DND-41 (cell line): ENCODE measurements around the gene TBXAS1.

Experiments
- ATAC-seq: fragments of 200-7000 bp; cut with Tn5 transposase; 3 replicates; pipeline ENCODE4 v1.9.1; 2021; ENCODE audit warnings: low read depth; ENCODE audit not compliant: insufficient read depth
- DNase-seq: peaks from one replicate; pipeline ENCODE4 v3.0.0-alpha.2; 2020
- H2AFZ ChIP-seq: 2 replicates; pipeline ENCODE4 v1.6.0; 2012; ENCODE audit warnings: low read depth, low read length
- H3K27ac ChIP-seq: 2 replicates; pipeline ENCODE4 v1.5.1; 2012; ENCODE audit warnings: low read length, inconsistent platforms
- H3K27me3 ChIP-seq: fragments of 200-600 bp; sonication (generic); 2 replicates; pipeline ENCODE4 v1.6.0; 2012; ENCODE audit warnings: low read length, mild to moderate bottlenecking, inconsistent platforms; ENCODE audit not compliant: insufficient read depth, poor library complexity
- H3K36me3 ChIP-seq: 2 replicates; pipeline ENCODE4 v1.5.1; 2012; ENCODE audit warnings: low read length, inconsistent platforms; ENCODE audit not compliant: insufficient read depth
- H3K4me1 ChIP-seq: 2 replicates; pipeline ENCODE4 v1.5.1; 2012; ENCODE audit warnings: mild to moderate bottlenecking, low read length; ENCODE audit not compliant: insufficient read depth
- H3K4me2 ChIP-seq: 2 replicates; pipeline ENCODE4 v1.6.0; 2012; ENCODE audit warnings: mild to moderate bottlenecking, moderate library complexity, low read length, inconsistent platforms; ENCODE audit not compliant: insufficient read depth
- H3K4me3 ChIP-seq, 2 experiments: fragments of 200-600 bp in 1 of 2; shearing (Covaris generic) in 1 of 2; 2 replicates each; pipeline ENCODE4 v1.5.1; 2012 to 2016; ENCODE audit warnings: inconsistent platforms in 2 of 2, low read length in 2 of 2, mild to moderate bottlenecking in 2 of 2, low read depth in 1 of 2, moderate library complexity in 1 of 2
- H3K79me2 ChIP-seq: 2 replicates; pipeline ENCODE4 v1.6.0; 2012; ENCODE audit warnings: low read length, inconsistent platforms; ENCODE audit not compliant: insufficient read depth
- H3K9ac ChIP-seq: 2 replicates; pipeline ENCODE4 v1.6.0; 2012; ENCODE audit warnings: low read depth, mild to moderate bottlenecking, inconsistent platforms, low read length, moderate library complexity
- H3K9me3 ChIP-seq: 2 replicates; pipeline ENCODE4 v1.5.1; 2012; ENCODE audit warnings: low read length, moderate library complexity, mild to moderate bottlenecking, inconsistent platforms; ENCODE audit not compliant: insufficient read depth, severe bottlenecking
- H4K20me1 ChIP-seq: 2 replicates; pipeline ENCODE4 v1.6.0; 2012; ENCODE audit warnings: low read length; ENCODE audit not compliant: insufficient read depth
- EZH2 ChIP-seq: IDR thresholded peaks from 3 replicates; pipeline ENCODE4 v1.6.1; 2012; ENCODE audit warnings: borderline replicate concordance, low read depth, mild to moderate bottlenecking, moderate library complexity, low read length, inconsistent platforms; ENCODE audit not compliant: severe bottlenecking
- TF ChIP-seq, protein P1 (sequence below): IDR thresholded peaks from 2 replicates; pipeline ENCODE4 v1.5.1; 2012; ENCODE audit warnings: borderline replicate concordance, low read length, moderate library complexity, mild to moderate bottlenecking; ENCODE audit not compliant: poor library complexity, severe bottlenecking; ENCODE audit errors: extremely low read depth

The TBXAS1 gene

DNA sequence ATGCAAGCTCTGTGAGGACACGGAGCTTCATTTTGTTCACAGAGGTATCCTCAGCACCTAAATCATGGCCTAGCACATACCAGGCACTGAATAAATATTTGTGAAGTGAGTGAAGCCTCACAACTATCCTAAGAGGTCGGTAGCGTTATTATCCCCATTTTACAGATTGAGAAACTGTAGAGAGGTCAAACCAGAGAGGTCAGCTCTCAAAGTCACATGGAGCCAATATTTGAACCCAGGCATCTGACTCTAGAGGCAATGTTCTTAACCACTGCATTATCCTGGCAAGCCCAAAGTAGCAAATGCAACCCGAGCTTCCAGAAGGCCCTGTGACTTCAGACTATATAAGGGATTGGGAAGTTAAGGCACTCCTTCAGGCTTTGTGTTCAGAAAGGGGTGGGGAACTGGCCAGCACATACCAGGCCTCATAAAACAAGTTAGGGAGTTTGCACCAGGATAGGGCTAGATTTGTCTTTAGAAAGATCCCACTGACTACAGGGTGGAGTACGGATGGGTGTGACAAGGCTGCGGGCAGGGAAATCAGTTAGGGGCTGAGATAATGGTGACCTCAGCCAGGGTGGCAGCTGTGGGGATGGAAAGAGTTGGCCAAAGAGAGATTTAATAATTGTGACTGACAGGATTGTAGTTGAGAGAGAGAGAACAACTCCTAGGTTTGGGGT is 101.4 kb downstream of the TBXAS1 start:
- H3K4me3 ChIP-seq, result no peak overlapping the region
- no peak overlapping the region for H3K4me2 ChIP-seq
- no peaks in the 10 kb centered on the region for H3K4me1 ChIP-seq
- TF ChIP-seq, protein P1, sequence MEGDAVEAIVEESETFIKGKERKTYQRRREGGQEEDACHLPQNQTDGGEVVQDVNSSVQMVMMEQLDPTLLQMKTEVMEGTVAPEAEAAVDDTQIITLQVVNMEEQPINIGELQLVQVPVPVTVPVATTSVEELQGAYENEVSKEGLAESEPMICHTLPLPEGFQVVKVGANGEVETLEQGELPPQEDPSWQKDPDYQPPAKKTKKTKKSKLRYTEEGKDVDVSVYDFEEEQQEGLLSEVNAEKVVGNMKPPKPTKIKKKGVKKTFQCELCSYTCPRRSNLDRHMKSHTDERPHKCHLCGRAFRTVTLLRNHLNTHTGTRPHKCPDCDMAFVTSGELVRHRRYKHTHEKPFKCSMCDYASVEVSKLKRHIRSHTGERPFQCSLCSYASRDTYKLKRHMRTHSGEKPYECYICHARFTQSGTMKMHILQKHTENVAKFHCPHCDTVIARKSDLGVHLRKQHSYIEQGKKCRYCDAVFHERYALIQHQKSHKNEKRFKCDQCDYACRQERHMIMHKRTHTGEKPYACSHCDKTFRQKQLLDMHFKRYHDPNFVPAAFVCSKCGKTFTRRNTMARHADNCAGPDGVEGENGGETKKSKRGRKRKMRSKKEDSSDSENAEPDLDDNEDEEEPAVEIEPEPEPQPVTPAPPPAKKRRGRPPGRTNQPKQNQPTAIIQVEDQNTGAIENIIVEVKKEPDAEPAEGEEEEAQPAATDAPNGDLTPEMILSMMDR, result no peak
- no peak for TF ChIP-seq EZH2
- H2AFZ ChIP-seq, result no peak overlapping the region
- no peaks in the 10 kb centered on the region for H3K79me2 ChIP-seq
- no peaks in the 10 kb centered on the region for H4K20me1 ChIP-seq
- no peak overlapping the region for H3K9ac ChIP-seq
- DNase-seq (no peak), ATAC-seq (no peak)
- no peaks in the 10 kb centered on the region for H3K9me3 ChIP-seq
- no peak overlapping the region for H3K27ac ChIP-seq
- H3K27me3 ChIP-seq, result no peaks in the 10 kb centered on the region
- H3K36me3 ChIP-seq, result no peaks in the 10 kb centered on the region

DNA sequence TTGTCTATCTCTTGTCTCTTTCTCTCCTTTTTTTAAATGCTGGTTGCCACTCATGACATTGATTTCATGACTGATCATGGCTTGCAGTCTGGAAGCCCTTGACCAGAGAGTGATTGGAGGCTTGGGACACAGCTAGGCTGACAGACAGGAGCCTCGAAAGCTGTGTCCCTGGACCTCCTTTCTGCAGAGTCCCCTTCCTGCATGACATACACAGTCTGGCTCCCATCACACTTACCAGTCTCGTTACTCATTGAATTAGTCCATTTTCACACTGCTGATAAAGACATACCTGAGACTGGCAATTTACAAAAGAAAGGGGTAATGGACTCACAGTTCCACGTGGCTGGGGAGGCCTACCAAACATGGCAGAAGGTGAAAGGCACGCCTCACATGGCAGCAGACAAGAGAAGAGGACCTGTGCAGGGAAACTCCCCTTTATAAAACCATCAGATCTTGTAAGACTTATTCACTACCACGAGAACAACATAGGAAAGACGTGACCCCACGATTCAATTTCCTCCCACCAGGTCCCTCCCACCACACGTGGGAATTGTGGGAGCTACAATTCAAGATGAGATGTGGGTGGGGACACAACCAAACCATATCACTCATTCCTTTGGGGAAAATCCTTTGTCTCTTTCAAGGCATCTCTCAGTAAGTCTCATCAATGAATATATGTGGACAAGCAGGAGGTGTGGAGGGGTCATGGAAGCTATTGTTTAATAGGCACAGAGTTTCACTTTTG is 102.3 kb downstream of the TBXAS1 start:
- DNase-seq (no peak), ATAC-seq (no peak)
- Histone ChIP-seq H3K27me3 (no peaks in the 10 kb centered on the region), H3K9ac (no peak overlapping the region), H3K4me3 (no peak overlapping the region), H3K9me3 (no peaks in the 10 kb centered on the region), H3K79me2 (no peaks in the 10 kb centered on the region), H3K4me1 (no peaks in the 10 kb centered on the region), H2AFZ (no peak overlapping the region), H3K27ac (no peak overlapping the region), H3K36me3 (no peaks in the 10 kb centered on the region), H4K20me1 (no peaks in the 10 kb centered on the region), H3K4me2 (no peak overlapping the region)
- no peak for TF ChIP-seq EZH2
- TF ChIP-seq, protein P1, result no peak

DNA sequence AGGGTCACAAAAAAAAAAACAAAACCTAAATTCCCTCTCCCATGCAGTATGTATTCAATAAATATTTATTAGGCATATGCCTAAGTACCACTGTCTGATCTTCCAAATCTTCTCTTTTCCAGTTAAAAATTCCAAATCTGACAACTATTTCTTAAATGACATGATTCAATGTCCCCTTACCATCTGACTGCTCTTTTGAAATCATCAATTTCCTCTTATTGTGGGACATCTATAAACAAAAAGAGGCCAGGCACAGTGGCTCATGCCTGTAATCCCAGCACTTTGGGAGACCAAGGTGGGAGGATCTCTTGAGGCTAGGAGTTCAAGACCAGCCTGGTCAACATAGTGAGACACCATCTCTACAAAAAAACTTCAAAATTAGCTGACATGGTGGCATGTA is 103.5 kb downstream of the TBXAS1 start:
- Histone ChIP-seq H3K9ac (no peak overlapping the region), H3K4me3 (no peak overlapping the region), H3K4me2 (no peak overlapping the region), H3K4me1 (no peaks in the 10 kb centered on the region), H2AFZ (no peak overlapping the region), H3K36me3 (no peaks in the 10 kb centered on the region), H4K20me1 (no peaks in the 10 kb centered on the region), H3K27me3 (no peaks in the 10 kb centered on the region), H3K27ac (no peak overlapping the region), H3K9me3 (no peaks in the 10 kb centered on the region), H3K79me2 (no peaks in the 10 kb centered on the region)
- no peak for ATAC-seq
- no peak for TF ChIP-seq EZH2
- TF ChIP-seq, protein P1, result no peak
- no peak for DNase-seq
